Ecto neural progenitor cell (in vitro differentiated cells): ENCODE data around the gene F8.
"Not testable (repeated sequence)": the region's sequence is repeated elsewhere in the genome, so short reads cannot be mapped to it uniquely, and the experiment has no call there.

Experiments used
- DNase-seq: peaks from one replicate; pipeline ENCODE4 v3.0.0-alpha.2; 2018; ENCODE audit warnings: low spot score

F8 gene

GRCh38 chrX:155028877-155029291, 6.4 kb upstream of the F8 start:
- DNase-seq = no peak

- DNase-seq = no peak
Observed at GRCh38 chrX:155028129-155028528, 5.6 kb upstream of the F8 start.

GRCh38 chrX:155027509-155028066, 5.1 kb upstream of the F8 start:
- DNase-seq = no peak

GRCh38 chrX:155026727-155027508, 4.4 kb upstream of the F8 start, which contains the start of gene FUNDC2:
Gene FUNDC2, plus strand, starts transcription at chrX:155026844. Its CDS starts 95 bp downstream, at chrX:155026939.
- DNase-seq = peak; percentile 90

- DNase-seq = no peak
Observed at GRCh38 chrX:155026420-155026726, 3.9 kb upstream of the F8 start.

GRCh38 chrX:155023907-155024833, 1.6 kb upstream of the F8 start:
- DNase-seq = no peak

- no peak for DNase-seq
Observed at GRCh38 chrX:155020591-155020990, 1.9 kb downstream of the F8 start.

GRCh38 chrX:155009994-155010472, 12.5 kb downstream of the F8 start:
- no peak for DNase-seq

- not testable (repeated sequence) for DNase-seq
Observed at GRCh38 chrX:155008578-155008977, 13.9 kb downstream of the F8 start.

- not testable (repeated sequence) for DNase-seq
Observed at GRCh38 chrX:155006913-155007671, 15.4 kb downstream of the F8 start.

GRCh38 chrX:155006379-155006778, 16.1 kb downstream of the F8 start:
- DNase-seq = not testable (repeated sequence)

GRCh38 chrX:155005190-155005589, 17.3 kb downstream of the F8 start:
- no peak for DNase-seq

- DNase-seq = no peak
Observed at GRCh38 chrX:155001873-155002272, 20.6 kb downstream of the F8 start.

- no peak for DNase-seq
Observed at GRCh38 chrX:155000841-155001240, 21.7 kb downstream of the F8 start.

- no peak for DNase-seq
Observed at GRCh38 chrX:154998204-154998880, 24.2 kb downstream of the F8 start.

GRCh38 chrX:154991476-154991875, 31.0 kb downstream of the F8 start:
- no peak for DNase-seq

- DNase-seq = no peak
Observed at GRCh38 chrX:154991039-154991438, 31.5 kb downstream of the F8 start.

- no peak for DNase-seq
Observed at GRCh38 chrX:154990496-154990895, 32.0 kb downstream of the F8 start.

GRCh38 chrX:154988719-154989118, 33.8 kb downstream of the F8 start:
- DNase-seq = no peak

GRCh38 chrX:154987940-154988339, 34.6 kb downstream of the F8 start:
- DNase-seq = no peak
